NCI-H82 (cell line): Measurements from ENCODE around the gene C1orf105.

Experiments
- DNase-seq: peaks from one replicate; lab custom pipeline; 2025; lab: John Stamatoyannopoulos, UW

The C1orf105 gene, protein sequence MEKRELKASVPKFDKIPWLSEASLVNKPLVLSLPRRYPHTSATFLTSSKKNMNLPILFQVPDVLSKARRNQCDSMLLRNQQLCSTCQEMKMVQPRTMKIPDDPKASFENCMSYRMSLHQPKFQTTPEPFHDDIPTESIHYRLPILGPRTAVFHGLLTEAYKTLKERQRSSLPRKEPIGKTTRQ

DNA sequence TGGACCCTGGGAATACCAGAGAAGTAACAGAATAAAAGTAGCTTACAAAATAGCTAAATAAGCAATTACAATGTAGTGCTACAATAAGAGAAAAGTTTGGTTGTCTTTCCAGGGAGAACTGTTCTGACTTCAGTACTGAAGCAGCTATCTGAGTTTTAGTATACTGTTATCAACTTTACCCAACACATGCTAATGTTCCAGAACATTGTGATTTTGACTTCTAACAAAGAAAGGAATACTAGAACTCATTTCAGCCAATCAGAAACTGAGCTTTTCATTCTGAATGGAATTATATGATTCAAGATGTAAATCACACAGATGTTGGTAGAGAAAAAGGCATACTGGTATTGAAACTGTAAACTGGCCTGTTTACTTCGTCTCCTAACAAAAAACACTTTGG lies at the start of gene C1orf105:
TSS of gene C1orf105 (plus strand) at position 301 of the 400 bp plus-strand sequence. CDS start 201 bp downstream, outside the sequence.
- DNase-seq, result no peak

GRCh38 chr1:172371646-172372045 lies 48.8 kb upstream of the C1orf105 start:
- peak; percentile 46 for DNase-seq

GRCh38 chr1:172373864-172374263 lies 46.6 kb upstream of the C1orf105 start:
- DNase-seq, result no peak

DNA sequence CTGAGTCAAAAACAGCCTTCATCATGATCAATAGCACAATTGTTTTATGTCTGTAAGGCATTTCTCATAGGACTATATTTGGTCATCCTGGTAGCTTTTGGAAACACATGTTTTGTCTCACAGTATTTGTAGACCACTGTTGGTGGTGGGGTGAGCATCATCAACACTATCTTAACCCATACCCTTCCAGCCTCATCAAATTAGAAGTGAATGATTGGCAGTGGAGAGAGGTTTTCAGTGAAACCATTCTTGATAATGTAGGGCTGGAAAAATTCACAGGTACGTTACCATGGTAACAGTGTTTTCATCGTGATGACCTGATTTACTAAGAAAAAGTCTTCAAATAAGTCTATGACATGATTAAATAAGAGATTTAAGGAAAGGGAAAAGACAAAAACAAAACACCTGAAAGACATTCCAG lies 45.3 kb upstream of the C1orf105 start:
- DNase-seq, result no peak

DNA sequence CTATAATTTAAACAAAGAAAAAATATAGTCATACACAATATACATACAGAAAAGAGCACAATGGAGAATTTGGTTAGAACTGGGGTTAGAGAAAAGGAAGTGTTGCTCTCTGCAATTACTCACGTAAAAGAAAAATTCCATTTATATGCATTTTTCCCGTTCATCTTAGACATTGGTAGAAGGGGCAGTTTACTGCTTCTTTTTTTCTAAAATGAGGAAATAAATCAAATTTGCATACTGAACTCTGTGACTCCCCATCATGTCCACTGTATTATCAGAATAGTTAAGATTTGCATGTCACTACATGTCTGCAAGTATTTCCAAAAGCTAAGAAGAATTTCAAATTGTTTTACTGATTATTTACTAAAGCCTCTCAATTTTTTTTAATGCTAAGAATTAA lies 44.1 kb upstream of the C1orf105 start:
- no peak for DNase-seq

DNA sequence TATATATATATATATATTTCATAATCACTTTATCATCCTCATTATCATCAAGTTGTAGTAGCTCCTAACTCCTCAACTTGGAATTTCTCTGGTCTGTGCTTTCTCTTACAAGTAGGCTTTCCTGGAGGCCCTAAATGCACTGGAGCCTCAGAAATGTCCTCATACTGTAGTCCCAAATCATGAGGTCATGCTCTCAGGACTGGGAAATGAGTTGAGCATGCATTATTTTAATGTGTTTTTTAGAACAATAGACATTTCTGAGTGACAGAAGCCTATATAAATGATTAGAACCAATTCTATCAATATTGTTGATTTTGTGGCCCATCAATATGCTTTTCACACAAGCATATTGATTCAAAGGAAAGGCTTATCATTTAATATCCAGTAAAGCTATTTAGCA lies 42.9 kb upstream of the C1orf105 start:
- DNase-seq, result no peak

DNA sequence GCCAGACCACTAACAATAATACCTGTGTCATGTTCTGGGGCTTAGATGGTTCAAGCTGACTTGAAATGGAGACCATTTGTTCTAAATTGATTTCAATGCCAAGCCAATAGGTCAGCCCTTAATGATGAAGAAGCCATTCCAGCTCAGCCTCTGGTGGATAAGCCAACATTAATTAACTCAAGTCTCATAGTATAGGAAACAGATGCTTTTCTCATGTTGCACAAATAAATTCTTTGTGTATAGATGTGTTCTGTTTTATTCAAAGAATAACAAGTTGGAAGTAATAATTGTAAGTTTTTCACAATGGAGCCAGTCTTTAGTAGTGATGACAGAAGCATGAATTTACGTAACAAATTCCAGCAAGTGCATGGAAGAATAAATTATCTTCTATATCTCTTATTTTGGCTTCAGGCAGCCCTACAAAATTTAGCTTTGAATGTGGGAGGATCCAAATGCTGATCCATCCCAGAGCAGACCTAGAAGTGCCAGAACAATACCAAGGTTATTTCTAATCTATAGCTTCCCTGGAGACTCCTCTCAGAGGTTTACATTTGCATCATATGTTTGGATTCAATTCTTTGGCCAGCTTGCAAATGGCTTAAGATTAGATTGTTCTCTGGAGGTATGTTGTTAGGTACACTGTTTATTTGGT lies 42.2 kb upstream of the C1orf105 start:
- peak; percentile 19 for DNase-seq

- no peak for DNase-seq
These were observed 39.8 kb upstream of the C1orf105 start for GRCh38 chr1:172380441-172381244.

DNA sequence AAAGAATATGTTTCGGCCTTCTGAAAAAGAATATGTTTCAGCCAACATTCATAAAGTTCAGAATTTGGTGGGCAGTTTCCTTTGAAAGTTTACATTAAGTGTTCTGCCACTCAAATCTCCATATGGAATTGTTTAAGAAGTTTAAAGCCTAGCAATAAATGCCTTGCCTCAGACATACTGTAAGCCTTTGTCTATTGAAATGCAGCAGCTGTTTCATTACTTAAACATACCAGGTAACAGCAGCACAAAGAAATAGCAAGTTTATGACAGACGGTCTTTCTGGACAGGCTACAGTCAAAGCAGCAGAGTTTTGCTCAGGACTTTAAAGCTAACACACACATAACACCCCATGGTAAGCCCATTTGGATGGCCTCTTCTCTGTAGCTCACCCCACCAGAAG lies 38.5 kb upstream of the C1orf105 start:
- DNase-seq, result no peak

DNA sequence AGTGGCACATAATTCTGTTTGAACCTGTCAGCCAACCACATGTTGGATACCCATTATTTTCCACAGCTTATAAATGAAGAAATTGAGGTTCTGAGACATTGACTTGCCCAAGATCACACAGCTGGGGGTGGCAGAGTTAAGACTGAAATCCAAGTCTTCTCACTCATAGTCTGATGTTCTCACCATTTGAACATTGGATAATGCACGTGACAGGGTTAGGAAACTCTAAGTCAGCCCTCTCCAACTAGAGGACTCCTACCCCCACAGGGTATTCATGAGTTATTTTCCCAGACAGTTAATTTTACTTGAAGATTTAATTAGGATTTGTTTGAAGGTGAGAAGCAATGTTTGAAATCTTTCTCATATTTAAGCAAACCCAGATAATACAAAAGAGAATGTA lies 38.1 kb upstream of the C1orf105 start:
- no peak for DNase-seq

DNA sequence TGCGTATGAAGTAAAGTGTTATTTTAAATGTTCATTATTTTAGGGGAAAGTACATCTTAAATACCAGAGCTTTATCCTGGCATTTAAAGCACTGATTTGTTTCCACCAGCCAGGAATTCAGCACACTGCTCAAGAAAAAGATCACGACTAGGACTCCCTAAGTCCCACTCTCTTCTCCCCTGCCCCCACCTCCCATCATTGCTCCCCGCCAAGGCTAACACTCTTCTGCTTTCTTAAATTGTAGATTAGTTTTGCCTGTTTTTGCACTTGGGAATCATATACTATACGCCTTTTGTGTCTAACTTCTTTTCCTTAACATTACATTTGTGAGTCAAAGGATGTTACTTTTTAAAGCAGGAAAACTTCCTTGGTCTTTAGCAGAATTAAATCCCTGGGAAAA lies 37.5 kb upstream of the C1orf105 start:
- DNase-seq, result no peak

- DNase-seq, result no peak
These were observed 36.9 kb upstream of the C1orf105 start for GRCh38 chr1:172383536-172383935.

DNA sequence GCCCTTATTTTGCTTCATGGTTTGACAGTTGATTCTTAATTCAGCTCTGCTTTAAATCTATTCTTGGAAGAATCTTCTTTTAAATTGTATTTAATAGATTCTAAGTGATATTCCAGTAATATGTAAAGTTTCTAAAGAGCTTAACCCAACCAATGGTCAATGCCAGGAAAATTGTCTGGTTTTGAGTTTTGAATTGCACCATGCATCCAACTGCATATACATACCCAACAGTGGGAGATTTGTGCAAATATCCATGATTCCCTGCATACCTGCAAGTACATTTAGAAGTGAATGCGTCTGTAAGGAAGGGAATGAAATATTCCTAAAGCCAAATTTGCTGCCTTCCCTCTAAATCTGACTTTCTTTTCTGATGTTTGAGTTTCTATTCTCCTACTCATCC lies 35.8 kb upstream of the C1orf105 start:
- no peak for DNase-seq

GRCh38 chr1:172386046-172386445 lies 34.4 kb upstream of the C1orf105 start:
- DNase-seq, result no peak

DNA sequence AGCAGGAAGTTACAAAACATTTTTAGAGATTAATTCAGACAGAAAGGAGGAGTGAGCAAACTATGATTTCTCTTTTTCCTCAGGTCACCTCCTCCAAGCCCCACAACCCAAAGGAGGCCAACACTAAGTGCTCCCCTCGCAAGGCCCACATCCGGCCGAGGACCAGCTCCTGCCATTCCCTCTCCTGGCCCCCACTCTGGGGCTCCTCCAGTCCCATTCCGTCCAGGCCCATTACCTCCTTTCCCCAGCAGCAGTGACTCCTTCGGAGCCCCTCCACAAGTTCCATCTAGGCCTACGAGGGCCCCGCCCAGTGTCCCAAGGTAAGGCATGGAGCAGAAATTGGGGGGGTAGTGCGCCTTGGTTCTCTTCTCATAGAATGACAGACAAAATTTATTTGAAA lies 32.0 kb upstream of the C1orf105 start:
- no peak for DNase-seq

DNA sequence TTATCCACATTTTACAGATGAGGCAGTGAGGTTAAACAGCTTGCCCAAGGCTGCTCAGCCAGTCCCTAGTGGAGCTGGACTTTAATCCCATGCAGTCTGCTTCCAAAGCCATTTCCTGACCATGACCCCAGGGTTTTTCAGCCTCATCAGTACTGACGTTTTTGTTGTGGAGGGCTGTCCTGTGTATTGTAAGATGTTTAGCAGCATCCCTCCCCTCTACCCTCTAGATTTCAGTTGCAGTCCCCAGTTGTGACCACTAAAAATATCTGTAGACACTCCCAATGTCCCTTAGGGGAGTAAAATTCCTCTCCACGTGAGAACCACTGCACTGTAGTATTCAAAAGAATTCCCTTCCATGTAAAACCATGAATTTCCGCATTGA lies 30.2 kb upstream of the C1orf105 start:
- no peak for DNase-seq

- DNase-seq, result no peak
These were observed 29.6 kb upstream of the C1orf105 start for GRCh38 chr1:172390683-172391551.

DNA sequence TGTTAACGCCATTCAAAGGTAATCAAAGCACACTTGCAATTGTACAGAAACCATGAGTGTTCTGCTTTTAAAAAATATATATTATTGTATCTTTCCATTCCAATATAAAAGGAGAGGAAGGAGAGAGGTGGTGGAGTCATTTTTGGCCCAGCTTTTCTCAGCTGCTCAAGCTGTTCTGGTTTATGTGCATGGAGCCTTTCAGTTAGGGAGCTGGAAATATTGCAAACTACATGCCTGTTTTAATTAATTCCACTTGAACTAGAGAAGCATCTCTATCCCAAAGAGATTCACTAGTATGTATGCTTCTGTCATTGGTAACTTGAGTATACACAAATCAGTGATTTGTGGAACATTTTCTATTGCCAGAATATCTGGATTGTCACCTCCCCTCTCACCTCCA lies 28.5 kb upstream of the C1orf105 start:
- no peak for DNase-seq

DNA sequence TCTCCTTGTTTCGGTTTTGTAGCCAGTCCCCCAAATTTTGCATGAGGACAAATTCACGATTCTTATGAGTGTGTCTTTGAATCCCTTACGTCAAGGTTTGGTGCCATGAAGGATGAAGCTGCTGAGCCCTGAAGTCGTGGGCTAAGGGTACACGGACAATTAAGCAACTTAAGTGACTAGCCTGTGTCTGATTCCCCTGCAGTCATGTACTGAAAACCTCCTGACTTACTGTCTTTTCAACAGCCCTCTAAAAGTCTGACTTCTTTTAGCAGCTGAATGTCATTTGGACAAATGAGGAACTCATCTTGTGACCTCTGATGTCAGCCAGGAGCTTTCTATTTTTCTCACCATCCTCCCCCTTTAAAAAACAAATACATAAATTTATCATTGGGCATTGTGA lies 27.1 kb upstream of the C1orf105 start:
- no peak for DNase-seq

- no peak for DNase-seq
These were observed 26.2 kb upstream of the C1orf105 start for GRCh38 chr1:172394141-172394751.

GRCh38 chr1:172394811-172395210 lies 25.7 kb upstream of the C1orf105 start:
- DNase-seq, result no peak

- no peak for DNase-seq
These were observed 24.9 kb upstream of the C1orf105 start for GRCh38 chr1:172395576-172395975.
